Mucosa of descending colon (tissue), 3 donors: Measurements from ENCODE around the gene DEDD. TPM values are rescaled to one million over a fixed set of nuclear protein-coding genes. Genes with fewer than 3 reads are reported as not detected.

Experiments
- ATAC-seq: fragments of 200-7000 bp; cut with Tn5 transposase; one replicate; pipeline ENCODE4 v1.9.1; 2020; ENCODE audit warnings: mild to moderate bottlenecking, moderate library complexity
- DNase-seq, 3 donors: peaks; one replicate each; pipeline ENCODE4 v3.0.0-alpha.2; 2020
- H3K36me3 ChIP-seq: fragments of 200-600 bp; one replicate; pipeline ENCODE4 v1.8.0; 2021; ENCODE audit warnings: low read depth, mild to moderate bottlenecking
- H3K4me1 ChIP-seq: fragments of 200-600 bp; one replicate; pipeline ENCODE4 v1.8.0; 2021; ENCODE audit warnings: low read depth, mild to moderate bottlenecking
- H3K4me3 ChIP-seq: fragments of 200-600 bp; one replicate; pipeline ENCODE4 v1.8.0; 2021; ENCODE audit warnings: mild to moderate bottlenecking
- H3K9me3 ChIP-seq: fragments of 200-600 bp; one replicate; pipeline ENCODE4 v1.8.0; 2021; ENCODE audit warnings: mild to moderate bottlenecking
- CTCF ChIP-seq: fragments of 200-600 bp; IDR thresholded peaks from one replicate; pipeline ENCODE4 v1.8.0; 2022; ENCODE audit warnings: antibody characterized with exemption, mild to moderate bottlenecking
- intact Hi-C, 2 donors: fragments of 100-400 bp; cut with DNase I in 1 of 2; cut with micrococcal nuclease in 1 of 2; formaldehyde crosslinking; loops; one replicate each; pipeline versions ENCODE4 v1.11.0 to v1.11.1; 2022; cut with DNase I, micrococcal nuclease
- total RNA-seq, 3 donors: library from RNA; stranded (reverse); fragmentation: NEBNext Ultra II Directional in 2 of 3; extraction: Animal tissue kit (Norgen Biotek cat#: 25700) in 2 of 3; gene quantifications; one replicate each; pipeline versions ENCODE4 v1.2.1 to v1.2.4, GENCODE V29; 2021 to 2023
- donor health status: DM: no; HTN: no; CAD: no; lungs with moderate emphysema.
- donor health status: DM: no; HTN: no; CAD: no.
- donor health status: DM: no; HTN: yes; CAD: no.

DEDD gene
- total RNA-seq, 3 donors from 2014 or later, result 33.3 to 43.0 (median 37.2) TPM

GRCh38 chr1:161166669-161167548 lies 34.4 kb upstream of the DEDD start:
- Histone ChIP-seq H3K4me3 (peak overlapping the region; percentile 32), H3K4me1 (peaks cover 14% of the 10 kb centered on the region), H3K36me3 (peaks cover 5% of the 10 kb centered on the region), H3K9me3 (no peaks in the 10 kb centered on the region)
- peak in 1 of 3 donors; percentile 51 for DNase-seq
- peak; percentile 1 for ATAC-seq
- intact Hi-C loops, result no loop called here
- no peak for TF ChIP-seq CTCF

- Histone ChIP-seq H3K9me3 (no peaks in the 10 kb centered on the region), H3K4me1 (peaks cover 14% of the 10 kb centered on the region), H3K36me3 (peaks cover 5% of the 10 kb centered on the region), H3K4me3 (peak within 1 kb of the TSS; percentile 32)
- peak; percentile 36 for TF ChIP-seq CTCF
- peak; percentile 95 for ATAC-seq
- DNase-seq, result peak; percentile 94 to 97 (median 97)
- intact Hi-C loops, result no loop called here
These were observed 33.5 kb upstream of the DEDD start, which contains the start of gene PPOX for GRCh38 chr1:161165742-161166668. TSS of gene PPOX (plus strand) at chr1:161166426. CDS start at chr1:161166848, 422 bp downstream.

- DNase-seq (no peak), ATAC-seq (no peak)
- Histone ChIP-seq H3K9me3 (no peaks in the 10 kb centered on the region), H3K4me1 (peaks cover 23% of the 10 kb centered on the region), H3K4me3 (no peak overlapping the region), H3K36me3 (peaks cover 5% of the 10 kb centered on the region)
- intact Hi-C loops, result no loop called here
- TF ChIP-seq CTCF, result no peak
These were observed 32.6 kb upstream of the DEDD start for GRCh38 chr1:161164901-161165610.

- H3K4me1 ChIP-seq, result peaks cover 27% of the 10 kb centered on the region
These were observed 31.3 kb upstream of the DEDD start for GRCh38 chr1:161163793-161164192.

More at GRCh38 chr1:161163793-161164192, 31.3 kb upstream of the DEDD start:
- no peaks in the 10 kb centered on the region for H3K9me3 ChIP-seq
- ATAC-seq (no peak), DNase-seq (no peak)
- TF ChIP-seq CTCF, result no peak
- intact Hi-C loops, result no loop called here
- peaks cover 5% of the 10 kb centered on the region for H3K36me3 ChIP-seq
- no peak overlapping the region for H3K4me3 ChIP-seq
